GM20000 (cell line): Measurements from ENCODE around the gene LGALSL.

ENCODE experiments used
- DNase-seq: peaks from one replicate; pipeline ENCODE4 v3.0.0; 2012; ENCODE audit warnings: low spot score
- CTCF ChIP-seq: IDR thresholded peaks from 2 replicates; pipeline ENCODE4 v1.5.1; 2012; ENCODE audit warnings: mild to moderate bottlenecking, control low read depth; ENCODE audit errors: extremely low read depth, missing control alignments

LGALSL gene

GRCh38 chr2:64481665-64482064 lies 27.7 kb downstream of the LGALSL start:
- no peak for TF ChIP-seq CTCF
- DNase-seq = no peak

GRCh38 chr2:64482243-64482642 lies 28.3 kb downstream of the LGALSL start:
- no peak for DNase-seq
- no peak for TF ChIP-seq CTCF

- no peak for DNase-seq
- TF ChIP-seq CTCF = no peak
These were observed 29.0 kb downstream of the LGALSL start for GRCh38 chr2:64482765-64483504.

- TF ChIP-seq CTCF = no peak
- no peak for DNase-seq
These were observed 31.4 kb downstream of the LGALSL start for GRCh38 chr2:64485331-64485730.

- TF ChIP-seq CTCF = no peak
- no peak for DNase-seq
These were observed 32.0 kb downstream of the LGALSL start for GRCh38 chr2:64485961-64486360.

GRCh38 chr2:64487256-64488049 lies 33.5 kb downstream of the LGALSL start:
- no peak for DNase-seq
- TF ChIP-seq CTCF = no peak
